ENCODE measurements around the gene PLSCR5.

GRCh38 chr3:146650691-146651442 lies 45.7 kb upstream of the PLSCR5 start:
- TF ChIP-seq CTCF (IDR thresholded peaks at IDR 0.05; ENCODE audit: borderline replicate concordance, extremely low read depth, low read length, poor library complexity, severe bottlenecking) = no peak
- no peak for TF ChIP-seq EZH2 (IDR thresholded peaks at IDR 0.05; ENCODE audit: borderline replicate concordance, low read depth, low read length, severe bottlenecking)

Data from DND-41 (cell line).